GM18498 (cell line): Measurements from ENCODE around the gene SLA2.
"Not testable (repeated sequence)": the region's sequence is repeated elsewhere in the genome, so short reads cannot be mapped to it uniquely, and the experiment has no call there.

Experiments used
- ATAC-seq: cut with Tn5 transposase; IDR thresholded peaks from one replicate; pipeline ENCODE4 v1.9.1; 2021; ENCODE audit warnings: mild to moderate bottlenecking, moderate library complexity; ENCODE audit not compliant: unreplicated experiment

The SLA2 gene

DNA sequence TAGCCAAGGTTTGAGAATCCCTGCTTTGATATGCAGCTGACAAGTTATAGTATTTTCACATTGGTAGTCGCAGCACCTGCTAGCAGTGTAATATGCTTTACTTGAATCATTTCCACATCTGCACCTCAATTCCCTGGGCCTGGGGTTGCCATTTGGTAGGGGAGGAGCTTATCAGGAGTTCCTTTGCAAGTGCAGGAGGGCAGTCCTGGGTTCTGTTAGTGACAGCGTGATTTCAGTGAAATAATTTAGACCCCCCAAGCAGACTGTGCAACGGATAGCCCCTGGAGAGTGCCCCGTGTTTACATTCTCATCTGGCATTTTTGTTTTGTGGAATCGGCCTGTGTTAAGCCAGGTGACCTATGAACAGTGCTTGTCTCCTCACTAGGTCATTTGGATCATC lies 34.4 kb downstream of the SLA2 start:
- ATAC-seq: no peak

DNA sequence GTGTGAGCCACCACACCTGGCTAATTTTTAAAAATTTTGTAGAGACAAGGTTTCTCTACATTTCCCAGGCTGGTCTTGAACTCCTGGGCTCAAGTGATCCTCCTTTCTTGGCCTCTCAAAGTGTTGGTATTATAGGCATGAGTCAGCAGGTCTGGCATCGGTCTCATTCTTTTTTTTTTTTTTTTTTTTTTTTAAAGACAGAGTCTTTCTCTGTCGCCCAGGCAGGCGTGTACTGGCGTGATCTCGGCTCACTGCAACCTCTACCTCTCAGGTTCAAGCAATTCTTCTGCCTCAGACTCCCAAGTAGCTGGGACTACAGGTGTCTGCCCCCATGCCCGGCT lies 37.6 kb downstream of the SLA2 start:
- ATAC-seq: not testable (repeated sequence)

DNA sequence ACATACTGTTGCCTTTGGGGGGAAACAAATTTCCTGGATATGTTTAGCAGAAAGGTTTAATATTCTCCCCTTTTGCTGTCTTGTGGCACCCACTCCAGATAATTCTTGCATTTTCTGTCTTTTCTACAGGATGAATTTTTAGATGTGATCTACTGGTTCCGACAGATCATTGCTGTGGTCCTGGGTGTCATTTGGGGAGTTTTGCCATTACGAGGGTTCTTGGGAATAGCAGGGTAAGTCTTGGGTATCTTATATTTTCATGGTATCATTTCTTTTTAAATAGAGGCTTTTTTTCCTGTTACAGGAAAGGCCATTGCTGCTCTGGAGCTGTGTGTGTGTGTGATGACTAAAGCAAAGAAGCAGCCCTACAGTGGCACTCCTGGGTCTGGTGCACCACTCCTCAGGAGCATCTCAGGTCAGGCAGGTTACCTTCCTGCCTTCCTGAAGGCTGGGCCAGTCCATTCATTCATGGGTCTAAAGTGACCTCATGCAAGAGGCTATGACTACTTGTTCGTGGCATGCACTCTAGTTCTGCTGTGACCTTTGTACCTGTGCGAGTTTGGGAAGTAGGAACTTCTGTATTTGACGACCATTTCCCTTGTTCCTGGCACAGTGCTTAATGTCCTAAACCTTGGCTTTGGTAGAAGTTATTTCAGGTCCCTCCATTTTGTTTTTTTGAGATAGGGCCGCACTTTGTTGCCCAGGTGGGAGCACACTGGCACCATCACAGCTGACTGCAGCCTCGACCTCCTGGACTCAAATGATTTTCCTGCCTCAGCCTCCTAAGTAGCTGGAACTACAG lies 38.2 kb downstream of the SLA2 start:
- ATAC-seq: no peak

DNA sequence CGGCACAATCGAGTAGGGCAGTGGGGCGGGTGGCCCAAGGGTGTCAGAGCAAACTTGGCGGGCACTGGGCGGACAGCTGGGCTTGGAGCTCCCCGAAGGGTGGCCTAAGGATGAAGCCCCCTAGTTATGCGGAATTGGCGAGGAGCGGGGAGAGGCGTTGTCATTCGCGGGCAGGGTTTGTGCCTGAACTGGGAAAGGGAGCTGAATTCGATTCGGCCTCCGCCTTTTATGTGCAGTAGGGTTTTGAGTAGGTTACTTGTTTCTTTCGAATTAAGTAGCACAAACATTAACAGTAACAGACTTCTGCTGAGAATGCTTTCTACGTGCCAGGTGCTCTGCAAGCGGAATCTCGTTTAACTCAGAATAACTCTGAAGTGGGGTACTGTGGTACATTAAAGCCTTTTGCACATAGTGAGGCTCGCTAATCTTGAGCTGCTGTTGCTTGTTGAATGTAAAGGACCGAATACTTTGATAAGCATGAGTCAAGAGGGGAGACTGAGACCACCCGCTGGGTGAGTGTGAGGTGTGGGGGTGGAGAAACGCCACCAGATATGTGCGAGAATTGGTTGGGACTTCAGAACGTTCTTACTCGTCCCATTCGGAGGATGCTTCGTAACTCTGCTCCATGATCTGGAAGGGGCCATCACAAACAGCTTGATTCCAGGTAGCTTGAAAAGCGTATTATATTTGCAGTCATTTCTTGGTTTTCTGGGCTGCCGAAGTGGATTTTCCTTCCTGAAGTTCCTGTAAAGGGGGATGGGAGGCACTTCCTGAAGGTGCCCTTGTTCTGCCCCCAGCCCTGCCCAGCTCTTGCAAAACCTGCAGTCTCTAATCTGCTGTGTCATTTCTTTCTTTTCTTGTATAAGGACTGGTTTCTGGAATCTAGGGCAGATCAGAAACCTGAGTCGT lies 39.6 kb downstream of the SLA2 start:
- no peak for ATAC-seq

DNA sequence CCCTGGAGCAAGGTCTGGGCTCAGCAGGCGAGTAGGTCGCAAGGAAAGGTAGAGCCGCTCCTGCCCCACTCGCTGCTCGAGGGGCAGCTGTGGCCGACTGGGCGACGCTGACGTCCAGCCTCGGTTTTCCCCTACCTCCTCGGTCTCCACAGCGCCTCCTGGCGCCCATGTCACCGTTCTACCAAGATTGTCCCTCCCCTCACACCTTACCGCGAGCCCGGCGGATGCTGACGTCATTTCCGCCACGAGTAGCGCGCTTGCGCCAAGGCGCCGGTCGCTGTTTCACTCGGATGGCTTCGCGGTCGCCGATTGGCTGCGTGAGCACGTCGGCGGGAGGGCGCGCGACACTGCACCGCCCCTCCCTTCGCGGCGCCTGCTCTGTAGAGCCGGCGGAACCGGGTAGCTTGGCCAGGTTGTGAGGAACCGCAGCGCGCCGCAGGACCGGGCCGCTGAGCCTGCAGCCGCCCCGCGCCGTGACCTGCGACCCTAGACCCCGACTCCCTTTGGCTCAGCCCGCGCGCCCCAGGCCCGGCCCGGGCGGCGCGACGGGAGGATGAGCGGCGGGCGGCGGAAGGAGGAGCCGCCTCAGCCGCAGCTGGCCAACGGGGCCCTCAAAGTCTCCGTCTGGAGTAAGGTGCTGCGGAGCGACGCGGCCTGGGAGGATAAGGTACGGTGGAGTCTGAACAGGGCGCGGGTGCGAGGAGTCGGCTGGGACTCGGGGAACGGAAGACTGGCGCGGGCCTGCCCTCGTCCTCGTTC lies 40.4 kb downstream of the SLA2 start, which contains the start of gene RAB5IF:
RAB5IF (plus strand) TSS at position 381 of the 759 bp plus-strand sequence; CDS start at position 554, 173 bp downstream.
- peak; percentile 90 for ATAC-seq

DNA sequence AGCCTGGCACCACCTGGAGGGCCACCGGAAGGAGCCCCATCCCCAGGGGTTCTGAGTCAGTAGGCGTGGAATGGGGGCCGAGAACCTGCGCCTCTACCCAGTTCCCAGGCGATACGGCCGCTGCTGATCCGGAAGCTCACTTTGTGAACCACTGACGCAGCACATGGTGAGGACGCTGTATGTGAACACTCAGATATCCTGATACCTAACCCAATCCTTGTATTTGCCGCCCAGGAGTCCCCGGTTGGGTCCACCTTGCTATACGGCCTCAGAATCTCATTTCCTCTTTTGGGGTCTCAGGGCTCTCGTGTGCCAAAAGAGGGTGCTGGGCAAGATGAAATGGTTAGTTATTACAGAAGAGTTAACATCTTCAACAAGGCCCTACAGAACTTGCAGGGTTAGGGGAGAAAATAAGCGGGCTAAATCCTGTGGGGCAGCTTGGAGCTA lies 41.0 kb downstream of the SLA2 start:
- peak; percentile 31 for ATAC-seq

DNA sequence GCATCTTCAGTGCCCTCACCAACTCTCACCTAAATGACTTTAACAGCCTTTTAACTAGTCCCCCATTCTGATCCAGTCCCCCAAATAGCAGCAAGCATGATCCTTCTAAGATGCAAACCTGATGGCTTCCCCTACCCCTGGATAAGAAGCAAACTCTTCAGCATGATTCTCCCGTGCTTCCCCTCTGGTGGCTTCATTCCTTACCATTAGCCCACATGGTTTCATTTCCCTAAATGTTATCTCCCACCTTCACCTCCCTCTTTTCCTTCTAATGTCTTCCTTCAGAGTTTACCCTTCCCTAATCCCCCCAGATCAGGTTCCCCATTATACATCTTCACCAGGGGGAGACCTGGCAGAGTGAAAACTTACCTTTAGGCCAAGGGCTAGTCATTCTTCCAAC lies 44.5 kb downstream of the SLA2 start:
- no peak for ATAC-seq

DNA sequence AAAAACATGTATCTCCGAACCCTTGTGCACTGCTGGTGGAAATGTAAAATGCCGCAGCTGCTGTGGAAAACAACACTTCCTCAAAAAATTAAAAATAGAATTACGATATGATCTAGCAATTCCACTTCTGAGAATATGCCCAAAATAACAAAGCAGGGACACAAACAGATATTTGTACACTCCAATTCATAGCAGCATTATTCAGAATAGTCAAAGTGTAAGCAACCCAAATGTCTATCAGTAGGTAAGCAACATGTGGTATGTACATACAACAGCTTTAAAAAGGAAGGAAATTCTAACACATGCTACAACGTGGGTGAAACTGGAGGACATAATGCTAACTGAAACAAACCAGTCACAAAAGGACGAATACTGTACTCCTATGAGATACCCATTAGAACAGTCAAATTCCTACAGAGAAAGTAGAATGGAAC lies 46.1 kb downstream of the SLA2 start:
- no peak for ATAC-seq

DNA sequence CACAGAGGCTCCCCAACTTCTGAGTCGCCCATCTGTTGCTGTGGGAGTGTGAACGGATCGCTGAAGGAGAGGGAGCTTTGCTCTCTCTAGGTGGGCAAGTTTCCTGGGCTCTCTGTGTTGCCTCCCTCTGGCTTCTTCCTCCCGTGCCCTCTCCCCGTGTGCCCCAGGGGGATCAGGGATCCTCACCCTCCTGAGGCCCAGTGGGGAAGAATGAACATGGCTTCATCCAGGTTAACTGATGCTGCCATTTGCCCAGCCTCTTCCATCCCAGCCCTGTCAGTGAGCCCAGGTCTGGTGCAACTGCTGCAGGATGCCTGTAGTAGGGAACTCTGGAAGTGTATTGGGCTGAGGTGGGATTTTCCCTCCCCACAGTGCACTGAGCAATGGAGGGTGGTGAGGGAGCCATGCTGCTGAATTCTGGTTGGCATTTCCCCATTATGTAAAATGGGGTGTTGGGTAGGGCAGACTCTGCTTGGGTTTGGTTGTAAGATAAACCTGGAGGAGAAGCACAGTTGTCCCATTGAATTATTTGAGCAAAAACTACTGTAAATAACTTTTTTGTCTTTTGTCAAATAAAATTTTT lies 52.6 kb downstream of the SLA2 start:
- no peak for ATAC-seq

DNA sequence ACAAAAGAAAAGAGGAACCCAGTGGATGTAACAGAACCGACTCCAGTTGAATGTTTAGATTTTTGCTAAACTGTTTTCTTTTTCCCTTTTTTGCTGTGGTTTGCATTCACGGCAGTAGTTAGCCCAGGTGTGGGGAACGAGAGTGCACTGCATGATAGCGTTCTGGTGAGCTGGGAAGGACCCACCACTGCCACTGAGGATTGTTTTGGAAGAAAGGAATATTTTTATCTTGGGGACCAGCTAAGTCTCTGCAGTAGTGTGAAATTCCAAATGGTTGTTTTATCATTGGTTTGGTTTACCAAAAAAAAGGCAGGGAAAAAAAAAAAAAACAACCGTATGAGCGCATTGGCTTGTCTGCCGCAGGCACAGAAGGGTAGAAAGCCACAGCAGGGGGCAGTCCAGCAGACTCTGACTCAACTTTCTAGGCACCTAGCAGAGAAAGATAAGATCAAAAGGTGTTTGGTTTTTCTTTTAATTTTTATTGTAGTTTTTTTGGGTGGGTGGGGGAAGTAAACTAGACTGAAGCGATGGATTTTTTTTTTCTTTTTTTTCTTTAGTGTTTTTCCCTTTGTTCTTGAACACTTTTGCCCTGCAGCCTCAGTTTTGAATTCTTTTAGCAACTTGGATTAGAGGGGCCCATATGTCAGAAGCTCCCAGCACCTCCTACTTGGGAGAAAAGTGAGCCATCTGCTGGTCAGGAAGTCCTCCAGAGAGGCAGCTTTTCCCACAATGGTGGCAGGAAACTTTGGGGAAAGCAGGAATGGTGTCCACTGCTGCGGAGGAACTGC lies 53.9 kb downstream of the SLA2 start:
- ATAC-seq: no peak

DNA sequence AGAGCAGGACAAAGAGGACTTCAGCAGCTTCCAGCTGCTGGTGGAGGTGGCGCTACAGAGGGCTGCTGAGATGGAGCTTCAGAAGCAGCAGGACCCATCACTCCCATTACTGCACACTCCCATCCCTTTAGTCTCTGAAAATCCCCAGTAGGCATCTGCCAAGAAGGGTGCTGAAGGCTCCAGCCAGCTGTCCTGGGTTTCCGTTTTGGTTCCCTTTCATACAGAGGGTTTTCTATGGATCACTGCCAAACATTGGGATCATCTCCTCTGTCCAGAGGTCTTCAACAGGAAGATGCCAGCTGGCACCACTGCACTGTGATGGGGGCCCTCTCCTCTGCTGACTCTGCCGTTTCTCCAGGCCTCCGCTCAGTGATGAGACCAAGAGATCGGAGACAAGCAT lies 54.7 kb downstream of the SLA2 start:
- ATAC-seq: no peak

DNA sequence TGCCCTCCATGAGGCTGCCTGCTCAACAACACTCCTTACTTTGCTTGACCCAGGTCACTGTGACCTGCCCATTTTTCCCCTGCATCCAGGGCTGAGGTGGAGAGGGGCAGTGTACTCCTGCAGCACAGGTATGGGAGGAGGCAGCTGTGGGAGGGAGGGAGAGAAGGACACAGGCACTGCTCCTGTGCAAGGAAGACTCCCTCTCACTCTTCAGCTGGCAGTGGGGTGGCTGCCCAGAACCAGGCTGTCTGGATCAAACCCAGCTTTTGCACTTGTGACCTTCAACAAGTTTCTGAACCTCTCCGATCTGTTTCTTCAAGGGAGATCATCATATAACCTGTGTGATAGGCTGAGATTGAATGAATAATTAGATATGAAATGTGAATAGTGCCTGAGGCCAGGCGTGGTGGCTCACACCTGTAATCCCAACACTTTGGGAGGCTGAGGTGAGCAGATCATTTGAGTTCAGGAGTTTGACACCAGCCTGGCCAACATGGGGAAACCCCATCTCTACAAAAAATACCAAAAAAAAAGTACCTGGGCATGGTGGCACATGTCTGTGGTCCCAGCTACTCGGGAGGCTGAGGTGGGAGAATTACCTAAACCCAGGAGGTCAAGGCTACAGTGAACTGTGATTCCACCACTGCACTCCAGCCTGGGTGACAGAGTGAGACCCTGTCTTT lies 58.5 kb downstream of the SLA2 start:
- ATAC-seq: no peak

DNA sequence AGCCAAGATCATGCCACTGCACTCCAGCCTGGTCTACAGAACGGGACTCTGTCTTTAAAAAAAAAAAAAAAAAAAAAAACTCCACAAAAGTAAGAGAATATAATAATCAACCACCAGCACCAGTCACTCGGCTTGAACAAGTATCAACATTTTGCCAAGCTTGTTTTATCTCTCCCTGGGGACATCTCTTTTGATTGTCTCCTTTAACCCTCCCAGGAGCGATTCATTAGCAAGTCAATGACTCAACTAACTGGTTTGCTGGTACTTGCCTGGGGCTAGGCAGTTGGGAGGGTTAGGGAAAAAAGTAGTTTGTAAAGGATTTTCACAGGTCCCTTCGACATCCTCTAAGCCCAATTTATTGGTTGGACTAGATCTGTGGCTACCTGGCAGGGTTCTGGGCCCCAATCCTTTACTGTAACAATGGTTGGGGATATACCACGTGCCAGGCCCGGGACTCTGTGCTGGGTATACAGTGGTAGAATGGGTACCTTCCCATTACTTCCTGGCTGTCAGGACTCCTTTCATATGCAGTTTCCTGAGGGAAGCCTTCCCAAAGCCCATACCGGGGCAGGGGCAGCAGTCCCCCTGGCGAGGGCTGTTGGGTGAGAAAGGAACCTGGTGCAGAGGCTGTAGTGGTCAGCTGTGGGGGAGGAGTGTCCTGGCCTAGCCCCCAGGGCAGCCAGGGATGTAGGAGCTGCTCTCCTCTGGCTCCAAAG lies 60.4 kb downstream of the SLA2 start:
- ATAC-seq: no peak

DNA sequence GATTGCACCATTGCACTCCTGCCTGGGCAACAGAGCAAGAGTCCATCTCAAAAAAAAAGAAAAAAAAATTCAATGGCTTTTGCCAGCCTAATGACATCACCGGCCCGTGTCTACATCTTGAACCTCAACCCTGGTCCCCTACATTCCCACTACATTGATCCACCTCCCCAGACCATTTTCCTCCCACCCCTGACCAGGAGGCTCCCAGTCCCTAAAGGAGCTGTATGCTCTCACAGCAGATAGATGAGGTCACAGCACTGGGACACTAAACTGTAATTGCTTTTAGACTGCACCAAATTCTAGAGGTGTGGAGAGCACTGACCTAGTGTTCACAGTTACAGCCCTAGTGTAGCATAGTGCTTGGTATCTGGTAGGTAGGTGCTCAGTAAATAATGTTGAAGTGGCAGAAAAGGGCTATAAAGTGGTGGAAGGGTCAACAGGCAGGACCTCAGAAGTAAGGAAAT lies 61.9 kb downstream of the SLA2 start:
- no peak for ATAC-seq

DNA sequence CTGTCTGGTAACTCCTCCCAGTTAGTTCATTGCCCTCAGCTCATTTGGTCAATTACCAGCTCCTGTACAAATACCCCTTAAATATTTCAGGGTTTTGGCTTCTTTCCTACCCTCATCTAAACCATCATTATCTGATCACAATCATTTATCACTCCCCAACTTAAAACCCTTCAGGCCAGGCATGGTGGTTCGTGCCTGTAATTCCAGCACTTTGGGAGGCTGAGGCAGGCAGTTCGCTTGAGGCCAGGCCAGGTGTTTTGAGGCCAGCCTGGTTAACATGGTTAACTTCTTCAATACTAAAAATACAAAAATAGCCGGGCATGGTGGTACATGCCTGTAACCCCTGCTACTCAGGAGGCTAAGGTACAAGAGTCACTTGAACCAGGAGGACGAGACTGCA lies 63.2 kb downstream of the SLA2 start:
- no peak for ATAC-seq

DNA sequence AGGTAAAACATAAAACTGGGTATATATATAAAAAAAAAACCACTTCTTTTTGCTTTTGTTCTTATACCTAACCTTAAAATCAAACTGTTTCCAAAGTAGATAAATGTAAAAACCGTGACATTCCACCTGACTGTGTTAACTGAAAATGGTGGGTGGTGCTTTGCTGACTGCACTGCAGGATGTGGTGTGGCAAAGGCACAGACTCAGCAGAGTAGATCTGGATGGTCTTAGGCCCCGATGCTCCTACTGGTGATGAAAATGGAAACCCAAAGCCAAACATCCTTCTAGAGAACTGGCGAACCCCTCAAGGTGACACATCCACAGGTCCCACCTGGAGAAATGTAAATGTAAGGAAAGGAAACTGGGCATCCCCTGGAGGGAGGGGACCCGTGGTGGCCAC lies 63.7 kb downstream of the SLA2 start:
- ATAC-seq: no peak

DNA sequence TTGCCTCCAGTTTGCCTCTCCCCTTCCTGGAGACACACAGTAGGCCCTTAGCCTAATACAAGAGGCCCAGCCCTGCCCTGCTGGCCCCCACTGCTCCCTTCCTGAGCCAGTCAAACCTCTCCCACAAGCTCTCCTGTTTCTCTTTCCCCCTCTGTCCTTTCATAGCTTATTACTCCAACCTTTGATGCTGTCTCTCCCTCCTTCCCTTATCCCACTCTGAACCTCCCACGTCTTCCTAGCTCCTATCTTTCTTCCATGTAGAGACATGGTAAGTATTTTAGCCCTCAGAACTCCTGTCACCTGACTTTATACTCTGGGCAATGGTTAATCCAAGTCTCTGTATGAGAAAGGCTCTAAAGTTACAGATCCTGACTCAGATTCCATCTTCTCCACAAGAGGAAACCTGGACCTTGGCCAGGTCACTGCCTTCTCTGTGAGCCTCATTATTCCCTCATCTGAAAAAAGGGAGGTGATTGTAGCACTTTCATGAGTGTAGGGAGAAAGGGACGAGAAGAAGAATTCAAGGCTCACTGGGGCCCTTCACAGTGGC lies 65.9 kb downstream of the SLA2 start:
- no peak for ATAC-seq

DNA sequence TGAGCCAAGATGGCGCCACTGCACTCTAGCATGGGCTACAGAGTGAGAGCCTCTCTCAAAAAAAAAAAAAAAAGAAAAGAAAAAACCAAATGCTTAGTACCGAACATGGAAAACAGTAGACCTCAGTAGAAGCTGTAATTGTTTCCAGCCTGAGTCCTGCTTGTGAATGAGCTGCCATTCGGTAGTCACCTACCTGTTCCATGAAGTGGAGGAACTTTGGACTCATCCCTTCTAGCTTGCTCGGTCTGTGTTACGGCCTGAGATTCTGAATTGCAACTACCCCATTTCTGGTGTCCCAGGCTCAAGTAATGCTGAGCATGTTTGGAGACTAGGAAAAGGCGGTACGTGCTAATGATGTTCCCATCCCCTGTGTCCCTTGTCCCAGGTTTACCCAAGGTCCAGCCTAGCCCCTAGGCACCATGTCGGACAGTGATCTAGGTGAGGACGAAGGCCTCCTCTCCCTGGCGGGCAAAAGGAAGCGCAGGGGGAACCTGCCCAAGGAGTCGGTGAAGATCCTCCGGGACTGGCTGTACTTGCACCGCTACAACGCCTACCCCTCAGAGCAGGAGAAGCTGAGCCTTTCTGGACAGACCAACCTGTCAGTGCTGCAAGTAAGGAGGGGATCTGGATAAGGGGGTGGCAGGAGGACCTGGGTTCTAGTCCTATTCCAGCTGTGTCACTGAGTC lies 67.5 kb downstream of the SLA2 start:
- ATAC-seq: no peak
